OCI-LY3 (cell line): Measurements from ENCODE around the gene CCK.

Source experiments
- CTCF ChIP-seq: fragments of 200-600, 300-600 bp; sonication (generic); IDR thresholded peaks from 2 replicates; pipeline ENCODE4 v1.5.1; 2014; ENCODE audit warnings: antibody characterized with exemption, low read length, low read depth
- EZH2phosphoT487 ChIP-seq: fragments of 200-600 bp; shearing (Covaris generic); IDR thresholded peaks from 2 replicates; pipeline ENCODE4 v1.6.1; 2018; ENCODE audit warnings: antibody characterized with exemption, mixed run types, low read depth

- TF ChIP-seq EZH2phosphoT487 (no peak), CTCF (no peak)
These were observed 5.8 kb upstream of the CCK start for GRCh38 chr3:42271786-42272185.
